Stomach (tissue), 8 donors: ENCODE data around the gene DLD. TPM values are rescaled to one million over a fixed set of nuclear protein-coding genes. Genes with fewer than 3 reads are reported as not detected.

Source experiments
- polyA plus RNA-seq, 3 donors: library from polyadenylated mRNA; stranded (reverse); fragments of 200-250 nt; gene quantifications; one replicate each; pipeline ENCODE4 v1.2.3, GENCODE V29; 2013
- total RNA-seq, 5 donors: library from RNA; depleted of rRNA; stranded (reverse); fragments of >200 nt; gene quantifications; one replicate each; pipeline versions ENCODE4 v1.1.0 to v1.2.3, GENCODE V29; 2014 to 2016
- donor health status: healthy with polysubstance abuse.
- donor health status: Bipolar disorder and iron deficiency.
- donor health status: healthy.

The DLD gene
- total and polyA plus RNA-seq, 8 donors, result 24.6 to 173 (median 88.2) TPM

Other genes with a start within 250 kb of the DLD start
- gene SLC26A4, start 230.4 kb upstream of the DLD start, total RNA-seq, result 1 to 10 TPM in 2 of 5 donors, not detected in 3; 2.6 to 4.2 TPM
- 1 to 10 TPM in 1 of 3 donors, under 1 TPM in 2; 0.06 to 2.1 (median 0.28) TPM for gene SLC26A4, start 230.4 kb upstream of the DLD start, polyA plus RNA-seq
- 10 to 100 TPM in 4 of 5 donors, 1 to 10 TPM in 1; 5.2 to 29.4 (median 23.7) TPM for gene CBLL1, start 147.0 kb upstream of the DLD start, total RNA-seq
- gene CBLL1, start 147.0 kb upstream of the DLD start, polyA plus RNA-seq, result 10 to 100 TPM in 1 of 3 donors, 1 to 10 TPM in 2; 4.8 to 10.2 (median 5.7) TPM
- 10 to 100 TPM in 1 of 5 donors, 1 to 10 TPM in 1, not detected in 3; 2.0 to 52.4 TPM for gene SLC26A3, start 88.0 kb upstream of the DLD start, total RNA-seq
- 1 to 10 TPM in 1 of 3 donors, under 1 TPM in 1, not detected in 1; 0.10 to 2.1 TPM for gene SLC26A3, start 88.0 kb upstream of the DLD start, polyA plus RNA-seq
- 100 to 1,000 TPM in 4 of 5 donors, 10 to 100 TPM in 1; 85.7 to 399 (median 165) TPM for gene LAMB1, start 112.0 kb downstream of the DLD start, total RNA-seq
- gene LAMB1, start 112.0 kb downstream of the DLD start, polyA plus RNA-seq, result 10 to 100 TPM; 50.0 to 76.5 (median 68.7) TPM
- 1 to 10 TPM in 1 of 5 donors, under 1 TPM in 2, not detected in 2; under 0.01 to 8.5 (median 0.18) TPM for gene LAMB4, start 239.2 kb downstream of the DLD start, total RNA-seq
- 1 to 10 TPM in 2 of 3 donors, under 1 TPM in 1; 0.68 to 3.6 (median 2.7) TPM for gene LAMB4, start 239.2 kb downstream of the DLD start, polyA plus RNA-seq